ENCODE measurements around the gene ELOVL6. TPM values are rescaled to one million over a fixed set of nuclear protein-coding genes. Genes with fewer than 3 reads are reported as not detected.

ELOVL6 gene
- total and polyA plus RNA-seq, 10 of the 15 experiments (the other 5 are each of a cell fraction or from before 2014, with no cell fraction given) = 3.9 to 33.5 (median 8.1) TPM

DNA sequence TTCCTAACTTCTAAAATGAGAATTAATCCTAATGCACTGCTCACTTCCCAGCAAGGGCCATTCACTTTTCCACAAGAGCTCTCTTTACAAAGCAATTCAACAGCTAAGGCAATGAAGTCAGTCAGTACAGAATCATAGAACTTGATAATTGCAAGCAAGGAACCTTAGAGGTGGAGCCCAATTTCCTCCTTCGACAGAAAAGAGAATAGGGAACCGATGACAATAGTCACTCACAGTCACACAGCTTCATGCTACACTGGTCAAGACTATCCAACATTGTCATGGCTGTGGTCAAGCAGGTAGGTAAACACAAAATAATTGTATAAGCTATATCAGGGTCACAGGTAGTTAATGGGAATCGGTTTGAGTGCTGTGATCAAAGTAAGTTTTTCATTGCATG, 90.0 kb downstream of the ELOVL6 start (continued):
- TF ChIP-seq, protein P1, sequence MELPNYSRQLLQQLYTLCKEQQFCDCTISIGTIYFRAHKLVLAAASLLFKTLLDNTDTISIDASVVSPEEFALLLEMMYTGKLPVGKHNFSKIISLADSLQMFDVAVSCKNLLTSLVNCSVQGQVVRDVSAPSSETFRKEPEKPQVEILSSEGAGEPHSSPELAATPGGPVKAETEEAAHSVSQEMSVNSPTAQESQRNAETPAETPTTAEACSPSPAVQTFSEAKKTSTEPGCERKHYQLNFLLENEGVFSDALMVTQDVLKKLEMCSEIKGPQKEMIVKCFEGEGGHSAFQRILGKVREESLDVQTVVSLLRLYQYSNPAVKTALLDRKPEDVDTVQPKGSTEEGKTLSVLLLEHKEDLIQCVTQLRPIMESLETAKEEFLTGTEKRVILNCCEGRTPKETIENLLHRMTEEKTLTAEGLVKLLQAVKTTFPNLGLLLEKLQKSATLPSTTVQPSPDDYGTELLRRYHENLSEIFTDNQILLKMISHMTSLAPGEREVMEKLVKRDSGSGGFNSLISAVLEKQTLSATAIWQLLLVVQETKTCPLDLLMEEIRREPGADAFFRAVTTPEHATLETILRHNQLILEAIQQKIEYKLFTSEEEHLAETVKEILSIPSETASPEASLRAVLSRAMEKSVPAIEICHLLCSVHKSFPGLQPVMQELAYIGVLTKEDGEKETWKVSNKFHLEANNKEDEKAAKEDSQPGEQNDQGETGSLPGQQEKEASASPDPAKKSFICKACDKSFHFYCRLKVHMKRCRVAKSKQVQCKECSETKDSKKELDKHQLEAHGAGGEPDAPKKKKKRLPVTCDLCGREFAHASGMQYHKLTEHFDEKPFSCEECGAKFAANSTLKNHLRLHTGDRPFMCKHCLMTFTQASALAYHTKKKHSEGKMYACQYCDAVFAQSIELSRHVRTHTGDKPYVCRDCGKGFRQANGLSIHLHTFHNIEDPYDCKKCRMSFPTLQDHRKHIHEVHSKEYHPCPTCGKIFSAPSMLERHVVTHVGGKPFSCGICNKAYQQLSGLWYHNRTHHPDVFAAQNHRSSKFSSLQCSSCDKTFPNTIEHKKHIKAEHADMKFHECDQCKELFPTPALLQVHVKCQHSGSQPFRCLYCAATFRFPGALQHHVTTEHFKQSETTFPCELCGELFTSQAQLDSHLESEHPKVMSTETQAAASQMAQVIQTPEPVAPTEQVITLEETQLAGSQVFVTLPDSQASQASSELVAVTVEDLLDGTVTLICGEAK (IDR thresholded peaks at IDR 0.05; ENCODE audit: borderline replicate concordance) = no peak
- TF ChIP-seq CHD4 (IDR thresholded peaks at IDR 0.05) (no peak), ATF7 (IDR thresholded peaks at IDR 0.05; ENCODE audit: low read depth) (0 out of 2 replicates have a peak, but pooled peaks have one; percentile 22), SIN3A (IDR thresholded peaks at IDR 0.05; ENCODE audit: low read depth, low read length) (no peak), MXI1 (IDR thresholded peaks at IDR 0.05; ENCODE audit: low read depth, low read length) (no peak), CBX5 (IDR thresholded peaks at IDR 0.05; ENCODE audit: low read depth) (no peak), NR2F1 (conservative IDR thresholded peaks at IDR 0.05) (no peak), EP300 (IDR thresholded peaks at IDR 0.05; ENCODE audit: borderline replicate concordance in 1 of 2, control insufficient read depth in 1 of 2, low read depth in 2 of 2, low read length in 2 of 2) (no peak), STAT3 (IDR thresholded peaks at IDR 0.05; ENCODE audit: low read depth, low read length) (no peak), PAX5 (IDR thresholded peaks at IDR 0.05; ENCODE audit: borderline replicate concordance, low read depth, low read length) (peak; percentile 66; the same call in 1 of the 2 replicates), EED (IDR thresholded peaks at IDR 0.05; ENCODE audit: low read depth) (no peak), HCFC1 (IDR thresholded peaks at IDR 0.05; ENCODE audit: low read length) (no peak), SREBF2 (IDR thresholded peaks at IDR 0.05; ENCODE audit: low read length) (no peak), TARDBP (IDR thresholded peaks at IDR 0.05; ENCODE audit: borderline replicate concordance) (no peak), PAX8 (IDR thresholded peaks at IDR 0.05) (no peak), SMC3 (IDR thresholded peaks at IDR 0.05; ENCODE audit: borderline replicate concordance, low read length) (no peak), NRF1 (conservative IDR thresholded peaks at IDR 0.05; ENCODE audit: low read depth, low read length) (no peak)
- TF ChIP-seq, protein P2, sequence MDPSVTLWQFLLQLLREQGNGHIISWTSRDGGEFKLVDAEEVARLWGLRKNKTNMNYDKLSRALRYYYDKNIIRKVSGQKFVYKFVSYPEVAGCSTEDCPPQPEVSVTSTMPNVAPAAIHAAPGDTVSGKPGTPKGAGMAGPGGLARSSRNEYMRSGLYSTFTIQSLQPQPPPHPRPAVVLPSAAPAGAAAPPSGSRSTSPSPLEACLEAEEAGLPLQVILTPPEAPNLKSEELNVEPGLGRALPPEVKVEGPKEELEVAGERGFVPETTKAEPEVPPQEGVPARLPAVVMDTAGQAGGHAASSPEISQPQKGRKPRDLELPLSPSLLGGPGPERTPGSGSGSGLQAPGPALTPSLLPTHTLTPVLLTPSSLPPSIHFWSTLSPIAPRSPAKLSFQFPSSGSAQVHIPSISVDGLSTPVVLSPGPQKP (IDR thresholded peaks at IDR 0.05; ENCODE audit: low read depth, low read length) = no peak
- TF ChIP-seq, protein P3, sequence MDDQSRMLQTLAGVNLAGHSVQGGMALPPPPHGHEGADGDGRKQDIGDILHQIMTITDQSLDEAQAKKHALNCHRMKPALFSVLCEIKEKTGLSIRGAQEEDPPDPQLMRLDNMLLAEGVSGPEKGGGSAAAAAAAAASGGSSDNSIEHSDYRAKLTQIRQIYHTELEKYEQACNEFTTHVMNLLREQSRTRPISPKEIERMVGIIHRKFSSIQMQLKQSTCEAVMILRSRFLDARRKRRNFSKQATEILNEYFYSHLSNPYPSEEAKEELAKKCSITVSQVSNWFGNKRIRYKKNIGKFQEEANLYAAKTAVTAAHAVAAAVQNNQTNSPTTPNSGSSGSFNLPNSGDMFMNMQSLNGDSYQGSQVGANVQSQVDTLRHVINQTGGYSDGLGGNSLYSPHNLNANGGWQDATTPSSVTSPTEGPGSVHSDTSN (IDR thresholded peaks at IDR 0.05; ENCODE audit: insufficient replicate concordance, low read depth, low read length) = no peak
- TF ChIP-seq, protein P4, sequence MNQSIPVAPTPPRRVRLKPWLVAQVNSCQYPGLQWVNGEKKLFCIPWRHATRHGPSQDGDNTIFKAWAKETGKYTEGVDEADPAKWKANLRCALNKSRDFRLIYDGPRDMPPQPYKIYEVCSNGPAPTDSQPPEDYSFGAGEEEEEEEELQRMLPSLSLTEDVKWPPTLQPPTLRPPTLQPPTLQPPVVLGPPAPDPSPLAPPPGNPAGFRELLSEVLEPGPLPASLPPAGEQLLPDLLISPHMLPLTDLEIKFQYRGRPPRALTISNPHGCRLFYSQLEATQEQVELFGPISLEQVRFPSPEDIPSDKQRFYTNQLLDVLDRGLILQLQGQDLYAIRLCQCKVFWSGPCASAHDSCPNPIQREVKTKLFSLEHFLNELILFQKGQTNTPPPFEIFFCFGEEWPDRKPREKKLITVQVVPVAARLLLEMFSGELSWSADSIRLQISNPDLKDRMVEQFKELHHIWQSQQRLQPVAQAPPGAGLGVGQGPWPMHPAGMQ (IDR thresholded peaks at IDR 0.05; ENCODE audit: borderline replicate concordance) = no peak
- TF ChIP-seq, protein P5, sequence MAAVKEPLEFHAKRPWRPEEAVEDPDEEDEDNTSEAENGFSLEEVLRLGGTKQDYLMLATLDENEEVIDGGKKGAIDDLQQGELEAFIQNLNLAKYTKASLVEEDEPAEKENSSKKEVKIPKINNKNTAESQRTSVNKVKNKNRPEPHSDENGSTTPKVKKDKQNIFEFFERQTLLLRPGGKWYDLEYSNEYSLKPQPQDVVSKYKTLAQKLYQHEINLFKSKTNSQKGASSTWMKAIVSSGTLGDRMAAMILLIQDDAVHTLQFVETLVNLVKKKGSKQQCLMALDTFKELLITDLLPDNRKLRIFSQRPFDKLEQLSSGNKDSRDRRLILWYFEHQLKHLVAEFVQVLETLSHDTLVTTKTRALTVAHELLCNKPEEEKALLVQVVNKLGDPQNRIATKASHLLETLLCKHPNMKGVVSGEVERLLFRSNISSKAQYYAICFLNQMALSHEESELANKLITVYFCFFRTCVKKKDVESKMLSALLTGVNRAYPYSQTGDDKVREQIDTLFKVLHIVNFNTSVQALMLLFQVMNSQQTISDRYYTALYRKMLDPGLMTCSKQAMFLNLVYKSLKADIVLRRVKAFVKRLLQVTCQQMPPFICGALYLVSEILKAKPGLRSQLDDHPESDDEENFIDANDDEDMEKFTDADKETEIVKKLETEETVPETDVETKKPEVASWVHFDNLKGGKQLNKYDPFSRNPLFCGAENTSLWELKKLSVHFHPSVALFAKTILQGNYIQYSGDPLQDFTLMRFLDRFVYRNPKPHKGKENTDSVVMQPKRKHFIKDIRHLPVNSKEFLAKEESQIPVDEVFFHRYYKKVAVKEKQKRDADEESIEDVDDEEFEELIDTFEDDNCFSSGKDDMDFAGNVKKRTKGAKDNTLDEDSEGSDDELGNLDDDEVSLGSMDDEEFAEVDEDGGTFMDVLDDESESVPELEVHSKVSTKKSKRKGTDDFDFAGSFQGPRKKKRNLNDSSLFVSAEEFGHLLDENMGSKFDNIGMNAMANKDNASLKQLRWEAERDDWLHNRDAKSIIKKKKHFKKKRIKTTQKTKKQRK (IDR thresholded peaks at IDR 0.05; ENCODE audit: low read depth, low read length) = no peak
